GM12878 (cell line): ENCODE results near the gene SKIL. TPM values are rescaled to one million over a fixed set of nuclear protein-coding genes. Genes with fewer than 3 reads are reported as not detected.

ENCODE experiments used
- ASH2L ChIP-seq: fragments of 300-600, 200-600 bp; sonication (generic); IDR thresholded peaks from 2 replicates; pipeline ENCODE4 v1.6.1; 2017; ENCODE audit warnings: low read depth, mild to moderate bottlenecking, borderline replicate concordance
- BMI1 ChIP-seq: fragments of 450-650 bp; IDR thresholded peaks from 2 replicates; pipeline ENCODE4 v1.6.1; 2016; ENCODE audit warnings: mild to moderate bottlenecking, moderate library complexity, borderline replicate concordance
- CHD1 ChIP-seq: IDR thresholded peaks from 2 replicates; pipeline ENCODE4 v1.6.1; 2012; ENCODE audit warnings: low read depth, low read length, improper control_type of control experiment
- CREM ChIP-seq: IDR thresholded peaks from 2 replicates; pipeline ENCODE4 v1.6.1; 2014; ENCODE audit warnings: antibody characterized with exemption, low read depth
- EZH2 ChIP-seq: IDR thresholded peaks from 2 replicates; pipeline ENCODE4 v1.6.1; 2012; ENCODE audit warnings: low read depth, mild to moderate bottlenecking, control low read depth, inconsistent platforms, low read length, borderline replicate concordance; ENCODE audit not compliant: control insufficient read depth
- FOS ChIP-seq: IDR thresholded peaks from 3 replicates; pipeline ENCODE4 v1.6.1; 2011; ENCODE audit warnings: borderline replicate concordance; ENCODE audit not compliant: insufficient read length; ENCODE audit errors: extremely low read depth
- FOXK2 ChIP-seq: fragments of 450-650 bp; IDR thresholded peaks from 2 replicates; pipeline ENCODE4 v1.6.1; 2017; ENCODE audit warnings: mild to moderate bottlenecking, moderate library complexity
- HDAC2 ChIP-seq: fragments of 200-600 bp; sonication (generic); IDR thresholded peaks from 2 replicates; pipeline ENCODE4 v1.6.1; 2017
- HDGF ChIP-seq: fragments of 450-650 bp; IDR thresholded peaks from 2 replicates; pipeline ENCODE4 v1.6.1; 2016; ENCODE audit warnings: antibody characterized with exemption
- IKZF1 ChIP-seq: fragments of 450-650 bp; conservative IDR thresholded peaks from 2 replicates; pipeline ENCODE4 v1.6.1; 2017; ENCODE audit warnings: antibody characterized with exemption, mild to moderate bottlenecking
- IRF3 ChIP-seq: fragments of 450-650 bp; IDR thresholded peaks from 2 replicates; pipeline ENCODE4 v1.6.1; 2014; ENCODE audit warnings: mild to moderate bottlenecking
- KDM1A ChIP-seq: fragments of 200-600 bp; sonication (generic); IDR thresholded peaks from 2 replicates; pipeline ENCODE4 v1.6.1; 2016; ENCODE audit warnings: borderline replicate concordance
- NFIC ChIP-seq: IDR thresholded peaks from 2 replicates; pipeline ENCODE4 v1.6.1; 2012; ENCODE audit warnings: low read depth, mild to moderate bottlenecking, inconsistent platforms, low read length, moderate library complexity
- PBX3 ChIP-seq: IDR thresholded peaks from 2 replicates; pipeline ENCODE4 v1.6.1; 2011; ENCODE audit warnings: mild to moderate bottlenecking, low read depth, low read length, moderate library complexity; ENCODE audit not compliant: insufficient replicate concordance
- POLR2AphosphoS2 ChIP-seq: IDR thresholded peaks from 2 replicates; pipeline ENCODE4 v1.6.1; 2011; ENCODE audit warnings: low read depth, mild to moderate bottlenecking, low read length, improper control_type of control experiment, moderate library complexity
- SMAD5 ChIP-seq: IDR thresholded peaks from 2 replicates; pipeline ENCODE4 v1.6.1; 2016; ENCODE audit warnings: antibody characterized with exemption, low read depth
- TAF1 ChIP-seq: IDR thresholded peaks from 2 replicates; pipeline ENCODE4 v1.6.1; 2011; ENCODE audit warnings: mild to moderate bottlenecking, low read depth, low read length, borderline replicate concordance
- TCF12 ChIP-seq: IDR thresholded peaks from 2 replicates; pipeline ENCODE4 v1.6.1; 2011; ENCODE audit warnings: low read depth, mild to moderate bottlenecking, low read length
- ZBED1 ChIP-seq: IDR thresholded peaks from 2 replicates; pipeline ENCODE4 v1.6.1; 2016; ENCODE audit warnings: borderline replicate concordance
- ZNF274 ChIP-seq: IDR thresholded peaks from one replicate; pipeline ENCODE4 v1.8.0; 2011; ENCODE audit not compliant: insufficient read length, insufficient read depth
- ZNF592 ChIP-seq: fragments of 450-650 bp; IDR thresholded peaks from 2 replicates; pipeline ENCODE4 v1.6.1; 2017; ENCODE audit warnings: mild to moderate bottlenecking, moderate library complexity
- ZNF687 ChIP-seq: fragments of 450-650 bp; IDR thresholded peaks from 2 replicates; pipeline ENCODE4 v1.6.1; 2017; ENCODE audit warnings: mild to moderate bottlenecking, moderate library complexity
- polyA plus RNA-seq, 11 experiments: library from polyadenylated mRNA; depleted of rRNA in 4 of 11; unstranded in 6 of 11; stranded (reverse) in 5 of 11; fragments of >200 nt; fragmentation: Nextera tagmentation in 4 of 11; fragmentation: Illumina TruSeq in 1 of 11; extraction: Ambion mirVana in 4 of 11; extraction: Trizol in 1 of 11; gene quantifications; 1 replicate in 1 of 11; 2 replicates in 10 of 11; pipeline versions ENCODE4 v1.2.1 to v1.2.3, GENCODE V29; 2011 to 2016; ENCODE audit warnings: inconsistent platforms in 2 of 11, missing spikeins in 2 of 11, low read depth in 1 of 11
- total RNA-seq, 4 experiments: library from RNA; depleted of rRNA in 3 of 4; stranded (reverse); fragments of >200 nt in 3 of 4; fragmentation: Illumina TruSeq in 1 of 4; extraction: Trizol in 1 of 4; gene quantifications; 2 replicates each; pipeline versions ENCODE4 v1.2.1 to v1.2.3, GENCODE V29; 2013 to 2021

SKIL gene
- total and polyA plus RNA-seq, 10 of the 15 experiments (the other 5 are each of a cell fraction or from before 2014, with no cell fraction given), result 2.7 to 14.8 (median 6.7) TPM

GRCh38 chr3:170352936-170353335 is 4.6 kb upstream of the SKIL start (continued):
- TF ChIP-seq ZNF592 (no peak), POLR2AphosphoS2 (no peak), ASH2L (no peak), TCF12 (no peak), SMAD5 (no peak), PBX3 (no peak), ZNF687 (no peak), IKZF1 (peak; percentile 43; the same call in 1 of the 2 replicates), NFIC (peak; percentile 66; the same call in 1 of the 2 replicates), FOS (no peak), IRF3 (no peak), TAF1 (no peak), HDGF (no peak), FOXK2 (no peak), EZH2 (no peak), KDM1A (no peak), CHD1 (no peak), BMI1 (no peak), HDAC2 (no peak), CREM (peak; percentile 61; the same call in 1 of the 2 replicates), ZNF274 (no peak), ZBED1 (peak; percentile 38; the same call in 1 of the 2 replicates)
